KMS-11 (cell line): ENCODE data around the gene B3GNT8.

Source experiments
- H2AFZ ChIP-seq: fragments of 200-600 bp; sonication (generic); 2 replicates; pipeline ENCODE4 v1.6.1; 2016; ENCODE audit warnings: antibody characterized with exemption, mixed run types, low read depth
- H3K27ac ChIP-seq: fragments of 200-600 bp; sonication (generic); 2 replicates; pipeline ENCODE4 v1.6.1; 2016; ENCODE audit warnings: mild to moderate bottlenecking, mixed run types
- H3K27me3 ChIP-seq: fragments of 200-600 bp; sonication (generic); 2 replicates; pipeline ENCODE4 v1.6.1; 2017; ENCODE audit warnings: mild to moderate bottlenecking, low read depth, mixed run types, moderate library complexity; ENCODE audit not compliant: insufficient read depth
- H3K36me3 ChIP-seq: fragments of 200-600 bp; sonication (generic); 2 replicates; pipeline ENCODE4 v1.6.1; 2017; ENCODE audit warnings: mild to moderate bottlenecking, mixed run types; ENCODE audit not compliant: insufficient read depth
- H3K4me1 ChIP-seq: fragments of 200-600 bp; sonication (generic); 2 replicates; pipeline ENCODE4 v1.6.1; 2016; ENCODE audit warnings: mild to moderate bottlenecking, low read depth, mixed run types; ENCODE audit not compliant: poor library complexity, severe bottlenecking
- H3K4me2 ChIP-seq: fragments of 200-600 bp; sonication (generic); 2 replicates; pipeline ENCODE4 v1.7.0; 2016; ENCODE audit warnings: mild to moderate bottlenecking, mixed run types
- H3K4me3 ChIP-seq: fragments of 200-600 bp; sonication (generic); IDR thresholded peaks from 2 replicates; pipeline ENCODE4 v1.6.1; 2017; ENCODE audit warnings: low read depth, low read length, mixed read lengths; ENCODE audit not compliant: insufficient read depth
- H3K79me2 ChIP-seq: fragments of 200-600 bp; sonication (generic); 2 replicates; pipeline ENCODE4 v1.6.1; 2016; ENCODE audit warnings: low read depth, mixed run types; ENCODE audit not compliant: insufficient read depth
- H3K9ac ChIP-seq: fragments of 200-600 bp; sonication (generic); 2 replicates; pipeline ENCODE4 v1.6.1; 2016; ENCODE audit warnings: mild to moderate bottlenecking, mixed run types
- H4K20me1 ChIP-seq: fragments of 200-600 bp; sonication (generic); 2 replicates; pipeline ENCODE4 v1.6.1; 2016; ENCODE audit warnings: mild to moderate bottlenecking, mixed run types; ENCODE audit not compliant: insufficient read depth
- TF ChIP-seq, protein P1 (sequence below): fragments of 200-600 bp; sonication (generic); conservative IDR thresholded peaks from 2 replicates; pipeline ENCODE4 v1.6.1; 2017; ENCODE audit warnings: low read depth, mild to moderate bottlenecking, antibody characterized with exemption, low read length, moderate library complexity, mixed read lengths

Gene B3GNT8

DNA sequence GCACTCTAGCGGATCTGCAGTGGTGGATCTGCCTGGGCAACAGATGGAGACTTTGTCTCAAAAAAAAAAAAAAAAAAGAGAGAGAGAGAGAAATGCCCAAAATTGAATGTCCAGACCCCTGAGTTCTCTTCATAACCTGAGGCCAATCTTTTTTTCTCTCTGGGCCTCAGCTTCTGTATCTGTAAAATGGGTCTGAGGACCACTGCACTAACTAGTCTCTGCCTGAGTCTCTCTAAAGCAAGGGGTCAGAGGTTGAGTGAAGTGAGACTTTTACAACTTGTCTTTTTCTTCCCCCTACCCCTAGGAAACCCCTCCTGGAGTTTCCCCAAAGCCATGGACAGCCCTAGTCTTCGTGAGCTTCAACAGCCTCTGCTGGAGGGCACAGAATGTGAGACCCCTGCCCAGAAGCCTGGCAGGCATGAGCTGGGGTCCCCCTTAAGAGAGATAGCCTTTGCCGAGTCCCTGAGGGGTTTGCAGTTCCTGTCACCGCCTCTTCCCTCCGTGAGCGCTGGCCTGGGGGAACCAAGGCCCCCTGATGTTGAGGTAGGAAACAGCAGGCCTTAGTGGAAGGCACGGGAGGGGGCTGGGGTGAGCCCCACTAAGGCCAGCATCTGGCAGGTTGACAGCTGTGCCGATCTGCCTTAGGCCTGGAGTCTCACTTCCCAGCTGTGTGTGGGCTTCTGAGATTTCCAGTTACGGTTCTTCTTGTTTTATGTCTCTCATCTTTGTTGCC, 49.0 kb downstream of the B3GNT8 start:
- Histone ChIP-seq H3K27ac (no peak overlapping the region), H3K27me3 (no peaks in the 10 kb centered on the region), H3K79me2 (no peaks in the 10 kb centered on the region), H3K4me3 (no peak overlapping the region), H3K9ac (no peak overlapping the region), H3K4me1 (peaks cover 6% of the 10 kb centered on the region), H3K36me3 (no peaks in the 10 kb centered on the region), H2AFZ (no peak overlapping the region), H3K4me2 (no peak overlapping the region), H4K20me1 (no peaks in the 10 kb centered on the region)
- TF ChIP-seq, protein P1, sequence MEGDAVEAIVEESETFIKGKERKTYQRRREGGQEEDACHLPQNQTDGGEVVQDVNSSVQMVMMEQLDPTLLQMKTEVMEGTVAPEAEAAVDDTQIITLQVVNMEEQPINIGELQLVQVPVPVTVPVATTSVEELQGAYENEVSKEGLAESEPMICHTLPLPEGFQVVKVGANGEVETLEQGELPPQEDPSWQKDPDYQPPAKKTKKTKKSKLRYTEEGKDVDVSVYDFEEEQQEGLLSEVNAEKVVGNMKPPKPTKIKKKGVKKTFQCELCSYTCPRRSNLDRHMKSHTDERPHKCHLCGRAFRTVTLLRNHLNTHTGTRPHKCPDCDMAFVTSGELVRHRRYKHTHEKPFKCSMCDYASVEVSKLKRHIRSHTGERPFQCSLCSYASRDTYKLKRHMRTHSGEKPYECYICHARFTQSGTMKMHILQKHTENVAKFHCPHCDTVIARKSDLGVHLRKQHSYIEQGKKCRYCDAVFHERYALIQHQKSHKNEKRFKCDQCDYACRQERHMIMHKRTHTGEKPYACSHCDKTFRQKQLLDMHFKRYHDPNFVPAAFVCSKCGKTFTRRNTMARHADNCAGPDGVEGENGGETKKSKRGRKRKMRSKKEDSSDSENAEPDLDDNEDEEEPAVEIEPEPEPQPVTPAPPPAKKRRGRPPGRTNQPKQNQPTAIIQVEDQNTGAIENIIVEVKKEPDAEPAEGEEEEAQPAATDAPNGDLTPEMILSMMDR, result no peak

- H3K36me3 ChIP-seq, result no peaks in the 10 kb centered on the region
- H3K79me2 ChIP-seq, result no peaks in the 10 kb centered on the region
- no peaks in the 10 kb centered on the region for H4K20me1 ChIP-seq
- no peak overlapping the region for H3K4me3 ChIP-seq
- TF ChIP-seq, protein P1, result no peak
- H3K27ac ChIP-seq, result no peak overlapping the region
- peaks cover 6% of the 10 kb centered on the region for H3K4me1 ChIP-seq
- no peak overlapping the region for H3K4me2 ChIP-seq
- no peaks in the 10 kb centered on the region for H3K27me3 ChIP-seq
- no peak overlapping the region for H2AFZ ChIP-seq
- H3K9ac ChIP-seq, result no peak overlapping the region
Measured at GRCh38 chr19:41376998-41377365, 50.2 kb downstream of the B3GNT8 start.

GRCh38 chr19:41376241-41376997, 50.8 kb downstream of the B3GNT8 start, which contains the start of gene TMEM91:
Gene TMEM91, plus strand, starts transcription at chr19:41376533. Its CDS starts 1,777 bp downstream, at chr19:41378310.
- H3K4me2 ChIP-seq, result no peak within 1 kb of the TSS

More at GRCh38 chr19:41376241-41376997, 50.8 kb downstream of the B3GNT8 start, which contains the start of gene TMEM91:
- Histone ChIP-seq H3K36me3 (no peaks in the 10 kb centered on the region), H3K79me2 (no peaks in the 10 kb centered on the region), H4K20me1 (no peaks in the 10 kb centered on the region), H3K27me3 (no peaks in the 10 kb centered on the region), H3K4me3 (no peak within 1 kb of the TSS), H3K9ac (no peak within 1 kb of the TSS), H3K4me1 (peaks cover 6% of the 10 kb centered on the region), H2AFZ (no peak within 1 kb of the TSS), H3K27ac (no peak within 1 kb of the TSS)
- TF ChIP-seq, protein P1, result no peak
